Measurements from ENCODE around the gene CLBA1. TPM values are rescaled to one million over a fixed set of nuclear protein-coding genes. Genes with fewer than 3 reads are reported as not detected.

The CLBA1 gene
- total RNA-seq, 1 donor from 2014 or later: 10.5 TPM

- H3K27ac ChIP-seq: no peak overlapping the region
Observed at GRCh38 chr14:104994978-104995377, 9.4 kb downstream of the CLBA1 start.

GRCh38 chr14:104996032-104996431 lies 10.4 kb downstream of the CLBA1 start:
- ATAC-seq (no peak), DNase-seq (no peak)
- Histone ChIP-seq H3K36me3 (peaks cover 32% of the 10 kb centered on the region), H3K9me3 (no peaks in the 10 kb centered on the region), H3K27me3 (ENCODE audit: low read depth) (no peaks in the 10 kb centered on the region), H3K4me3 (no peak overlapping the region), H3K4me1 (no peaks in the 10 kb centered on the region), H3K27ac (no peak overlapping the region)
- no peak for TF ChIP-seq CTCF (IDR thresholded peaks at IDR 0.05)
- intact Hi-C loops (cut with DNase I): no loop called here

More at GRCh38 chr14:104994978-104995377, 9.4 kb downstream of the CLBA1 start:
- H3K9me3 ChIP-seq: no peaks in the 10 kb centered on the region
- ATAC-seq: no peak
- TF ChIP-seq CTCF (IDR thresholded peaks at IDR 0.05): no peak
- H3K36me3 ChIP-seq: peaks cover 32% of the 10 kb centered on the region
- H3K27me3 ChIP-seq (ENCODE audit: low read depth): no peaks in the 10 kb centered on the region
- intact Hi-C loops (cut with DNase I): no loop called here
- DNase-seq: no peak
- no peaks in the 10 kb centered on the region for H3K4me1 ChIP-seq
- H3K4me3 ChIP-seq: no peak overlapping the region

GRCh38 chr14:104996483-104996882 lies 10.9 kb downstream of the CLBA1 start:
- no peak for DNase-seq
- H3K4me1 ChIP-seq: no peaks in the 10 kb centered on the region

GRCh38 chr14:104998801-104999200 lies 13.2 kb downstream of the CLBA1 start:
- TF ChIP-seq CTCF (IDR thresholded peaks at IDR 0.05): no peak
- H3K4me3 ChIP-seq: no peak overlapping the region
- H3K27ac ChIP-seq: no peak overlapping the region
- intact Hi-C loops (cut with DNase I): no loop called here
- ATAC-seq: no peak
- H3K4me1 ChIP-seq: no peaks in the 10 kb centered on the region
- peak; percentile 39 for DNase-seq
- no peaks in the 10 kb centered on the region for H3K9me3 ChIP-seq
- peaks cover 22% of the 10 kb centered on the region for H3K36me3 ChIP-seq
- no peaks in the 10 kb centered on the region for H3K27me3 ChIP-seq (ENCODE audit: low read depth)

More at GRCh38 chr14:104996483-104996882, 10.9 kb downstream of the CLBA1 start:
- Histone ChIP-seq H3K36me3 (peaks cover 32% of the 10 kb centered on the region), H3K9me3 (no peaks in the 10 kb centered on the region), H3K27ac (no peak overlapping the region), H3K4me3 (no peak overlapping the region), H3K27me3 (ENCODE audit: low read depth) (no peaks in the 10 kb centered on the region)
- ATAC-seq: no peak
- TF ChIP-seq CTCF (IDR thresholded peaks at IDR 0.05): no peak
- intact Hi-C loops (cut with DNase I): no loop called here

GRCh38 chr14:104999361-104999760 lies 13.8 kb downstream of the CLBA1 start:
- ATAC-seq: no peak
- intact Hi-C loops (cut with DNase I): no loop called here
- peak; percentile 11 for DNase-seq
- H3K4me1 ChIP-seq: no peaks in the 10 kb centered on the region
- no peak overlapping the region for H3K4me3 ChIP-seq
- H3K36me3 ChIP-seq: peaks cover 17% of the 10 kb centered on the region
- no peaks in the 10 kb centered on the region for H3K9me3 ChIP-seq
- no peaks in the 10 kb centered on the region for H3K27me3 ChIP-seq (ENCODE audit: low read depth)
- TF ChIP-seq CTCF (IDR thresholded peaks at IDR 0.05): no peak
- H3K27ac ChIP-seq: no peak overlapping the region
